SW480 (cell line): ENCODE measurements around the gene ACTL10.

Source experiments
- DNase-seq: peaks from one replicate; pipeline ENCODE4 v3.0.0-alpha.2; 2016; ENCODE audit warnings: low spot score

ACTL10 gene

DNA sequence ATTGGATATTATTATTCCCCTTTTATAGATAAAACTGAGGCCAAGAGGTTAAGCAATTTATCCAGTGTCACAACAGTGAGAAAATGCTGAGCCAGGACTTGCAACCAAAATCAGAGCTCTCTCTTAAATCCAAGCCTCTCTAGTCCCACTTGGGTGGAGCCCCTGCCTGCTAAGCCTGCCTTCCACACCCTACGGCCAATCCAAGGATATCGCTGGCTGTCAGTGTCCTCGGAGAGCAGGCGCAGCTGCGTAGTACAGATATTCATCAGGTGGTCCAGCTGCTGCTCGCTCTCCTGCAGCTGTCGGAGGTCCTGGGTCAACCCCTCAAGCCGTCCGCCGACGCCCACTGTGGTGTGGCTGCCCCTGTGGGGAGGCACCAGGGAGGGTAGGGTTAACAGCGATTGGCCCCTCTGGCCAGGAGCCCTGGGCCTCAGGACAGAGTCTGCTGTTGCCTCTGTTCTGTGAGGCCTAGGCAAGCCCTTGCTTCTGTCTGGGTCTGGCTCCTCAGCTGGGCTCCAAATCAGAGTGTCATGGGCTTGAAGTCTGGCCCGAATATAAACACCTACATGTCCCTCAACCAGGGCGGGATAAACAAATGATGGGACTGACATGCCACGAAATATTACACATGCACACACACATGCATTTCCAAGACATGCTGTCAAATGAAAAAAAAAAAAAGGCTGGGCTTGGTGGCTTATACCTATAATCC lies 11.4 kb downstream of the ACTL10 start:
- no peak for DNase-seq

DNA sequence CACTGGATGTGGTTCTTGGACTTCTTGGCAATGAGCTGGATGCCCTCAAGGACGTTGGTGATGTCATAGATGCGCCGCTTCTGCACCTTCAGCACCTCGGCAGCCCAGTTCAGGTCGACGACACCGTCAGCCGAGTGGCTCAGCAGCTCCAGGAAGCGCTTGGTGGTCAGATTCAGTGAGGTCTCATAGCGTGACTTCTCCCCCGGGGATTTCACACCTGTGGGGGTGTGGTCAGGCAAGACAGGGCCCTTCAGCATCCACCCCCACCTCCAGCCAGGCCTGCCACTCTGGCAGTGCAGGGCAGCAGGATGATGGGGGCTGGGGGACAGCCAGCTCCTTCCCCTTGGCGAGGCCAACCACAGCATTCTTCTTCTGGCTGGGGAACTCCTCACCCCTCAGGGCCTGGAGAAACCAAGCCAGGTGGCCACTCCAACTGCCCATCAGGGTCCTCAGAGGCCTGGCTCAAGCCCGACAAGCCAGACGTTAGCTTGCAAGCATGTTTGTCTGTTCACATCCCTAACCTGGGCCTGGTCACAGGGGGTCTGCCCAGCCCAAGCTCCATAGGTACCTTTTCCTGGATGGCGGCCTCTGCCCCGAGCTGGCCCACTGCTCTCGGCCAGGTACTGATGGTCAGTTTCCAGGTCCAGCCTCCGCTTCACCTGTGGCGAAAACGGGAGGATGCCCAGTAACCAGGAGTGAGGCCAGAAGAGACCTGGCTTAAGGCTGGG lies 13.2 kb downstream of the ACTL10 start:
- DNase-seq = no peak

- no peak for DNase-seq
Measured at GRCh38 chr20:33680686-33681085, 13.9 kb downstream of the ACTL10 start.

- no peak for DNase-seq
Measured at GRCh38 chr20:33681288-33681687, 14.5 kb downstream of the ACTL10 start.

DNA sequence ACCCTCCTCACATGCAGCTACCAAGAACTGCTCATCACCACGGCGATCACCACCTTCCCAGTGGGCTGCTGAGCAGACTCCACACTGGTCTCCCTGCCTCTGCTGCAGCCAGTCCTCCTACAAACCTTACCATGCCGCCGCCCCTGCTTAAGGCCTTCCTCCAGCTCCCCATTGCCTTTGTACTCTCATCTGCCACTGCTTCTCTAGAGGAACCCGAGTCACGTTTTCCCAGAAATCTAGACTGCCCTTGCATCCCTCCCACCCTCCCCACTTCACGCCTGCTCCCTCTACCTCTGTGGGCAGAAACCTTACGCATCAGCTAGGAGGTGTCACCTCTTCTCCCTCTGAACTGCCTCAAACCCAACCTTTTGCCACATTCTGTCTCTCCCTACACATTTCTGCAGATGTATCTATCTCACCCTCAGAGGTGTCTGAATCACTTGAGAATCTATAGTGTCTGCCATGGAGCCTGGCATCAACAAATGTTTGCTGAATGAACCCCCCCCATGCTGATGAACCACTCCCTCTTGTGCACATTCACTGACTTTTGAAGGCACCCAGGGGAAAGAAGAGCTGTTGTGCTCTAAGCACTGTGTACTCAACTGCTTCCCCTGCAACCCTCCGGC lies 15.1 kb downstream of the ACTL10 start:
- no peak for DNase-seq

GRCh38 chr20:33684533-33685327 lies 18.0 kb downstream of the ACTL10 start:
- no peak for DNase-seq

GRCh38 chr20:33685328-33686099 lies 18.8 kb downstream of the ACTL10 start:
- no peak for DNase-seq

DNA sequence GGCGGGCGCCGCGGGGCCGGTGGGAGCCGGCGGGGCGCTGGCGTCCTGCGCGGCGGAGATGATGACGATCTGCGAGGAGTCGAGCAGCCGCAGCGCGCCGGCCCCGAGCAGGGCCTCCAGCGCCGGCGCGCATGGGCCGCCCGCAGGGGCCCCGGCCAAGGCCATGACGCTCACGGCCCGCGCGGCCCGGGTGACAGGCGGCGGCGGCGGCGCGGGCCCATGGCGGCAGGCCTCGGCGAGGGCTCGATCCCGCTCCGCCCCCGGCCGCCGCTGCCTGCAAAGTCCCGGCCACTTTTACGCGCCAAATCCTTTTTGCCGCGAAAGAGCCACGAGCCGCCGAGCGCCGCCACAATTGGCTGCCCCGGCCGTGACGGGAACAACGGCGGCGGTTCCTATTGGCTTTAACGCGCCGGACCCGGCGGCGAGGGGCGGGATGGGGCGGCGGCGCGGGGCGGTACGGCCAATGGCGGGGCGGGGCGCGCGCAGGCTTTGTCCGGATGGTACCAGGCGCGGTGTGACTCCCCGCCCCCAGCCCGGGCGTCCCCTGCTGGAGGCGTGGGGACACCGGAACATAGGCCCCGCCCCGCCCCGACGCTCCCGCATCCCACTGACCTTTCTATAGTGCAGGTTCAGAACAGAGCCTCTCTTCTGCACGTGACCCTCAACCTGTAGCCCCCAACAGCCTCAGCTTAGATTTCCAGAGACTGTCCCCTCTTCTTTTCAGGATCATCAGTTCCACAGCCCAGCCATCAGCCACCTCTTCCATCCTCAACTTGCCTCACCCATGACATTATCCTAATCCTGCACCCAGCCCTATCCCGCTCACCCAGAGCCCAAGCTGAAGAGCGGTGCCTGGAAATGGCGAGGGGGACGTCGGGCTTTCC lies 19.6 kb downstream of the ACTL10 start, which contains the start of gene E2F1:
Gene E2F1 (minus strand): TSS at position 286 of the 884 bp plus-strand sequence. CDS start 121 bp downstream, at position 165.
- peak; percentile 97 for DNase-seq

- no peak for DNase-seq
Measured at GRCh38 chr20:33686984-33687366, 20.2 kb downstream of the ACTL10 start.

DNA sequence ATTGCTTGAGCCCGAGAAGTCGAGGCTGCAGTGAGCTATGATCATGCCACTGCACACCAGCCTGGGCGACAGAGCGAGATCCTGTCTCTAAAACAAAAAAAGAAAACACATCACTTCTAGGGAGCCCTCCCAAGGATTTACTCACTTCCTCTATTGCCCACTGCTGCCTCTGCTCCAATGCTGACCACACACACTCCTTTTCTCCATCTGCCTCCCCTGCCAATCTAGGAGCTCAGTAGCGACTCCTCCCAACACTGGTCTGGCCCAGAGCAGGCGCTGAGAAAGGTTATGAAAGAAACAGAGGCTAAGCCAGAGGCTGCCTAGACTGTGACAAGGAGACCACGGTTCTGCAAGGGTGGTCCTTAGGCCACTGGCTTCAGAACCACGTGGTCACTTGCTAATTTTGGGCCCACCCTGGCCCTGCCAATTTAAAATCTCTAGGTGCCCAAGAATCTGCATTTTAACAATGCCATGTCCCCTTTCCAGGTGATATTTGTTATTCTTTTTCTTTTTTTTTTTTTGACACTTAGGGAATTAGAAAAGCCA lies 20.7 kb downstream of the ACTL10 start:
- no peak for DNase-seq

- DNase-seq = no peak
Measured at GRCh38 chr20:33687993-33688937, 21.5 kb downstream of the ACTL10 start.

DNA sequence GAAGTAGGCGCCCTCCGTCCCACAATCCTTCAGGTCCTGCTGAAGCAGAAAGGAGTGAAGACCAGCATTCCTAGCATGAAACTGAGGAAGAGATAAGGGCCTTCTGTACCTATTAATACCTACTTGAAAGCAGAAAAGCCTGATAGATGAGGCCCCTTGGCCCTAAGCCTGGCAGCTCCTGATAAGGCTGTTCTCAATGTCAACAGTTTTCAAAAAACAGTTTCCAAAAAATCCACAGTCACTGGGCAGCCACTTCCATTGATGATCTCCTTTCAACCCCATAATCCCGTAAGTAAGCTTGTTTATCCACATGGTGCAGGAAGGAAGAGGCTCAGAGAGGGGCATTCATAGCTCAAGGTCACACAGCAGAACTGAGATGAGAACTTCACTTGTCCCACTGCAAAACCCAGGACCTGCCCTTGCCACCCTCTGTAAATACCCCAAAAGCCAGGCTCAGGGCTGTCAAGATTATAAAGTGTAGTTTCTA lies 22.2 kb downstream of the ACTL10 start:
- DNase-seq = no peak

GRCh38 chr20:33689493-33689892 lies 22.8 kb downstream of the ACTL10 start:
- DNase-seq = no peak

- DNase-seq = peak; percentile 83
Measured at GRCh38 chr20:33689973-33690372, 23.2 kb downstream of the ACTL10 start.

- DNase-seq = no peak
Measured at GRCh38 chr20:33693289-33693688, 26.5 kb downstream of the ACTL10 start.

- no peak for DNase-seq
Measured at GRCh38 chr20:33693741-33694638, 27.2 kb downstream of the ACTL10 start.

- DNase-seq = no peak
Measured at GRCh38 chr20:33694639-33695012, 27.9 kb downstream of the ACTL10 start.

DNA sequence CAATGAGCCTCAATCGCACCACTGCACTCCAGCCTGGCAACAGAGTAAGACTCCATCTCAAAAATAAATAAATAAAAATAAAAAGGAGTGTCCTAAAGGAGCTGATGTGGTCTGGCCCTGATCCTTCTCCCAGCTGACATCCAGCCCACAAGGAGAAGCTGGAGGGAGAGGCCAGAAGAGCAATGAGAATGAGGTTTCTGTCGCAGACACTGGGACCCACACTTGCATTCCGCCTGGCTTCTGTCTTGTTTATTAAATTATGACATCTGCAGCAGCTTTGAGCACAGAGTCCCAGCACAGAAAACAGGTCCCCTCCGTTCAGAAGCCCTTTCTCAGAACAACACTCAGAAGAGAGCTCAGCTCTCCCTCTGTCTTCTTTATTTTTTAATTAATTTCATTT lies 29.7 kb downstream of the ACTL10 start:
- DNase-seq = no peak
